Astrocyte (in vitro differentiated cells and primary cell): ENCODE results near the gene CAP1.
A peak's percentile ranks its signal among the peaks of the same experiment; 100 is the strongest.

Experiments
- EZH2 ChIP-seq: IDR thresholded peaks from 2 replicates; pipeline ENCODE4 v1.6.1; 2012; ENCODE audit warnings: mild to moderate bottlenecking, low read length, inconsistent platforms; ENCODE audit not compliant: insufficient read depth
- TF ChIP-seq, protein P1 (sequence below): IDR thresholded peaks from 2 replicates; pipeline ENCODE4 v1.5.1; 2011; ENCODE audit warnings: low read depth, mild to moderate bottlenecking, inconsistent platforms, low read length, moderate library complexity; ENCODE audit not compliant: insufficient read depth

DNA sequence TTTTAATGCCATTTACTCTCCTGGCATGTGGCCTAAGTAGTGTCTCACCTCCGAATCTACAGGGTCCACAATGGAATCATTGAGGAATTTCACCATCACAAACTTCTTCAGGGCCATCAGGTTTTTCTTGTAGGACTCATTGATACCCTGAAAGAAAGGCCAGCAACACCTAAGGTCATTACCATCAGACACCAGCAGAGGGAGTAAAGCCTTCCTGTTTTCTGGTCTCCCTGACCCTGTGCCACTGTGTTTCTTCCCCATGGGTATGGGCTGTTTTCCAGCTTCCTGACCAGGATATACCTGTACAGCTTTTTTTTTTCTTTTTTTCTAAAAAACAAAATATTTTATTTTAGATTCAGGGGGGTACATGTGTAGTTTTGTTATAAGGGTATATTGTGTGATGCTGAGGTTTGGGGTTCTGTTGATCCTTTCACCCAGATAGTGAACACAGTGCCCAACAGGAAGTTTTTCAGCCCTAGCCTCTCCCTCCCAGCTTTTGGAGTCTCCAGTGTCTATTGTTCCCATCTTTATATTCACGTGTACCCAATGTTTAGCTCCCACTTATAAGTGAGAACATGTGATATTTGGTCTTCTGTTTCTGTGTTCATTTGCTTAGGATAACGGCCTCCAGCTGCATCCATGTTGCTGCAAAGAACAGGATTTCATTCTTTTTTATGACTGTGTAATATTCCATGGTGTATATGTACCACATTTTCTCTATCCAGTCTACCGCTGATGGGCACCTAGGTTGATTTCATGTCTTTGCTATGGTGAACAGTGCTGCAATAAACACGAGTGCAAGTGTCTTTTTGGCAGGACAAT is 38.2 kb downstream of the CAP1 start:
- TF ChIP-seq, protein P1, sequence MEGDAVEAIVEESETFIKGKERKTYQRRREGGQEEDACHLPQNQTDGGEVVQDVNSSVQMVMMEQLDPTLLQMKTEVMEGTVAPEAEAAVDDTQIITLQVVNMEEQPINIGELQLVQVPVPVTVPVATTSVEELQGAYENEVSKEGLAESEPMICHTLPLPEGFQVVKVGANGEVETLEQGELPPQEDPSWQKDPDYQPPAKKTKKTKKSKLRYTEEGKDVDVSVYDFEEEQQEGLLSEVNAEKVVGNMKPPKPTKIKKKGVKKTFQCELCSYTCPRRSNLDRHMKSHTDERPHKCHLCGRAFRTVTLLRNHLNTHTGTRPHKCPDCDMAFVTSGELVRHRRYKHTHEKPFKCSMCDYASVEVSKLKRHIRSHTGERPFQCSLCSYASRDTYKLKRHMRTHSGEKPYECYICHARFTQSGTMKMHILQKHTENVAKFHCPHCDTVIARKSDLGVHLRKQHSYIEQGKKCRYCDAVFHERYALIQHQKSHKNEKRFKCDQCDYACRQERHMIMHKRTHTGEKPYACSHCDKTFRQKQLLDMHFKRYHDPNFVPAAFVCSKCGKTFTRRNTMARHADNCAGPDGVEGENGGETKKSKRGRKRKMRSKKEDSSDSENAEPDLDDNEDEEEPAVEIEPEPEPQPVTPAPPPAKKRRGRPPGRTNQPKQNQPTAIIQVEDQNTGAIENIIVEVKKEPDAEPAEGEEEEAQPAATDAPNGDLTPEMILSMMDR = peak; percentile 89
- TF ChIP-seq EZH2 = no peak
